ENCODE data around the gene ACSL6. TPM values are rescaled to one million over a fixed set of nuclear protein-coding genes. Genes with fewer than 3 reads are reported as not detected.

ACSL6 gene
- 3.1 TPM for total RNA-seq

DNA sequence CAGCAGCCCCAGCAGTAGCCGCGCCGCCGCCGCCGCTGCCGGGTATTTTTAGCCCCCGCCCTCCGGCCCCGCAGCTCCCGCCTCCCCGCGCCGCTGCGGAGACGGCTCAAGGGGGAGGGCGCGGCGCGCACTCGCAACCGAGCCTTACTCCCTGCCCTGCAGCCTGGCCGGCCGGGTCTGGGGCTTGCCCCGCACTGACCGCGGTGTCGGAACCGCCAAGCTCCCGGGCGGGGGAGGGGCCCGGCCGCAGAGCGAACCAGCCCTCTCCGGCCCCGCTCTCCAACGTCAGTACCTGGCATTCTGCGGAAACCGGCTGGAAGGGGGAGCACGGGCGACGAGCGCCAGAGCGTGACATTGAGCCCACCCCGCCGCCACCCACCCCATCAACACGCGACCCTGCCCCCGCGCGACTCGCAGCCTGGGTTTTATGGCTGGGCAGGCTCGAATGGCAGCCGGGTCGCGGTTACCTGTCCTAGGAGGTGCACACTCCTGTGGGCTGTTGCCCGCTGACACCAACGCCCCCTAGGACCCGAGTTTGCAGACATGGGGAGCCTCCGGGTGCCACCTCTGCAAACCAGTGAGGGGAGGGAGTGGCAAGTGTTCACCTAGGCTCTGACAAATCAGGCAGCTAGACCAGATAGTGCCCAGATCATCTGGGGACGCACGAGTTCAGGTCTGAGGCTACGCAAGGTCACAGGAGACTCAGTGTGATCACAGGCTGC, at the start of gene ACSL6:
Gene ACSL6, minus strand, starts transcription at position 37 of the 722 bp plus-strand sequence. CDS start 105 bp downstream, outside the sequence.
- H3K27me3 ChIP-seq (ENCODE audit: control insufficient read depth in 3 of 3, insufficient read depth in 3 of 3, low read length in 3 of 3): peaks cover 6 to 11% (median 7%) of the 10 kb centered on the region in 3 donors
- H3K27ac ChIP-seq (ENCODE audit: low read depth, low read length): no peak within 1 kb of the TSS
- peak within 1 kb of the TSS; percentile 67 to 76 (median 70) for H3K4me3 ChIP-seq (ENCODE audit: low read length in 3 of 3)
- H3K4me1 ChIP-seq (ENCODE audit: control insufficient read depth in 3 of 3, insufficient read depth in 3 of 3, low read length in 3 of 3): peaks cover 29 to 67% (median 60%) of the 10 kb centered on the region in 3 donors
- H3K36me3 ChIP-seq (ENCODE audit: control insufficient read depth in 3 of 3, insufficient read depth in 3 of 3, low read length in 3 of 3): no peaks in the 10 kb centered on the region
- no peaks in the 10 kb centered on the region for H3K9me3 ChIP-seq (ENCODE audit: control insufficient read depth in 3 of 3, low read length in 3 of 3)
- H3K9ac ChIP-seq (ENCODE audit: low read depth in 1 of 3, low read length in 3 of 3): peak within 1 kb of the TSS; percentile 51 to 79 (median 60)

GRCh38 chr5:132060501-132061161, 49.2 kb upstream of the ACSL6 start, which contains the start of gene IL3:
IL3 (plus strand) TSS chr5:132060655; CDS start chr5:132060707, 52 bp downstream.
- H3K9me3 ChIP-seq (ENCODE audit: control insufficient read depth in 3 of 3, low read length in 3 of 3): no peaks in the 10 kb centered on the region
- H3K27me3 ChIP-seq (ENCODE audit: control insufficient read depth in 3 of 3, insufficient read depth in 3 of 3, low read length in 3 of 3): no peaks in the 10 kb centered on the region

GRCh38 chr5:132059696-132060500, 48.4 kb upstream of the ACSL6 start:
- H3K27ac ChIP-seq (ENCODE audit: low read depth, low read length): no peak overlapping the region
- no peaks in the 10 kb centered on the region for H3K9me3 ChIP-seq (ENCODE audit: control insufficient read depth in 3 of 3, low read length in 3 of 3)
- H3K4me1 ChIP-seq (ENCODE audit: control insufficient read depth in 3 of 3, insufficient read depth in 3 of 3, low read length in 3 of 3): peaks cover 0 to 2% (median 0%) of the 10 kb centered on the region in 3 donors
- no peaks in the 10 kb centered on the region for H3K36me3 ChIP-seq (ENCODE audit: control insufficient read depth in 3 of 3, insufficient read depth in 3 of 3, low read length in 3 of 3)
- H3K27me3 ChIP-seq (ENCODE audit: control insufficient read depth in 3 of 3, insufficient read depth in 3 of 3, low read length in 3 of 3): no peaks in the 10 kb centered on the region
- no peak overlapping the region for H3K4me3 ChIP-seq (ENCODE audit: low read length in 3 of 3)
- no peak overlapping the region for H3K9ac ChIP-seq (ENCODE audit: low read depth in 1 of 3, low read length in 3 of 3)

More at GRCh38 chr5:132060501-132061161, 49.2 kb upstream of the ACSL6 start, which contains the start of gene IL3:
- Histone ChIP-seq H3K4me3 (ENCODE audit: low read length in 3 of 3) (no peak within 1 kb of the TSS), H3K9ac (ENCODE audit: low read depth in 1 of 3, low read length in 3 of 3) (no peak within 1 kb of the TSS), H3K4me1 (ENCODE audit: control insufficient read depth in 3 of 3, insufficient read depth in 3 of 3, low read length in 3 of 3) (peaks cover 0 to 2% (median 0%) of the 10 kb centered on the region in 3 donors), H3K27ac (ENCODE audit: low read depth, low read length) (no peak within 1 kb of the TSS), H3K36me3 (ENCODE audit: control insufficient read depth in 3 of 3, insufficient read depth in 3 of 3, low read length in 3 of 3) (no peaks in the 10 kb centered on the region)

GRCh38 chr5:132059043-132059695, 47.7 kb upstream of the ACSL6 start:
- no peaks in the 10 kb centered on the region for H3K4me1 ChIP-seq (ENCODE audit: control insufficient read depth in 3 of 3, insufficient read depth in 3 of 3, low read length in 3 of 3)
- H3K36me3 ChIP-seq (ENCODE audit: control insufficient read depth in 3 of 3, insufficient read depth in 3 of 3, low read length in 3 of 3): no peaks in the 10 kb centered on the region
- H3K9ac ChIP-seq (ENCODE audit: low read depth in 1 of 3, low read length in 3 of 3): no peak overlapping the region
- no peak overlapping the region for H3K27ac ChIP-seq (ENCODE audit: low read depth, low read length)
- no peaks in the 10 kb centered on the region for H3K9me3 ChIP-seq (ENCODE audit: control insufficient read depth in 3 of 3, low read length in 3 of 3)
- no peaks in the 10 kb centered on the region for H3K27me3 ChIP-seq (ENCODE audit: control insufficient read depth in 3 of 3, insufficient read depth in 3 of 3, low read length in 3 of 3)
- H3K4me3 ChIP-seq (ENCODE audit: low read length in 3 of 3): no peak overlapping the region

DNA sequence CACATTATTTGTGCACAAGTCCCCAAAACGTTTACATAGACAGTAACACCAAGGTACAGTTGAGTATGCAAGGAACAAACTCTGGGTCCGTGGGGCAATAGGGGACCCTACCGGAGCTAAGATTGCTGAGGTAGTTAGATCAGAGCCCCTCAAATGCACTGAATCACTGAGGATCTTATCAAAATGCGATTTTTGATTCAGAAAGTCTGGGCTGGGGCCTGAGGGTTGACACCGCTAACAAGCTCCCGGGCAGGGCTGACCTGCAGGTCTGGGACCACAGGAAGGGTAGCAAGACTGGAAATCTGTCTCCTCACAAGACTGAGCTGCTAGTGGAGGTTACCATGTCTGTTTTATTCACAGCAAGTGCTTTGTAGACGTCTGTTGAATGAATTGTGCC, 47.2 kb upstream of the ACSL6 start:
- no peak overlapping the region for H3K27ac ChIP-seq (ENCODE audit: low read depth, low read length)
- no peaks in the 10 kb centered on the region for H3K27me3 ChIP-seq (ENCODE audit: control insufficient read depth in 3 of 3, insufficient read depth in 3 of 3, low read length in 3 of 3)
- no peak overlapping the region for H3K9ac ChIP-seq (ENCODE audit: low read depth in 1 of 3, low read length in 3 of 3)
- no peaks in the 10 kb centered on the region for H3K36me3 ChIP-seq (ENCODE audit: control insufficient read depth in 3 of 3, insufficient read depth in 3 of 3, low read length in 3 of 3)
- no peaks in the 10 kb centered on the region for H3K9me3 ChIP-seq (ENCODE audit: control insufficient read depth in 3 of 3, low read length in 3 of 3)
- H3K4me1 ChIP-seq (ENCODE audit: control insufficient read depth in 3 of 3, insufficient read depth in 3 of 3, low read length in 3 of 3): no peaks in the 10 kb centered on the region
- H3K4me3 ChIP-seq (ENCODE audit: low read length in 3 of 3): no peak overlapping the region

- Histone ChIP-seq H3K9ac (ENCODE audit: low read depth in 1 of 3, low read length in 3 of 3) (no peak overlapping the region), H3K36me3 (ENCODE audit: control insufficient read depth in 3 of 3, insufficient read depth in 3 of 3, low read length in 3 of 3) (no peaks in the 10 kb centered on the region), H3K27ac (ENCODE audit: low read depth, low read length) (no peak overlapping the region), H3K4me3 (ENCODE audit: low read length in 3 of 3) (no peak overlapping the region), H3K27me3 (ENCODE audit: control insufficient read depth in 3 of 3, insufficient read depth in 3 of 3, low read length in 3 of 3) (no peaks in the 10 kb centered on the region), H3K9me3 (ENCODE audit: control insufficient read depth in 3 of 3, low read length in 3 of 3) (no peaks in the 10 kb centered on the region), H3K4me1 (ENCODE audit: control insufficient read depth in 3 of 3, insufficient read depth in 3 of 3, low read length in 3 of 3) (no peaks in the 10 kb centered on the region)
These were observed 46.2 kb upstream of the ACSL6 start for GRCh38 chr5:132057498-132058255.

GRCh38 chr5:132056610-132057497, 45.4 kb upstream of the ACSL6 start:
- Histone ChIP-seq H3K9me3 (ENCODE audit: control insufficient read depth in 3 of 3, low read length in 3 of 3) (no peaks in the 10 kb centered on the region), H3K27ac (ENCODE audit: low read depth, low read length) (no peak overlapping the region), H3K36me3 (ENCODE audit: control insufficient read depth in 3 of 3, insufficient read depth in 3 of 3, low read length in 3 of 3) (no peaks in the 10 kb centered on the region), H3K9ac (ENCODE audit: low read depth in 1 of 3, low read length in 3 of 3) (no peak overlapping the region), H3K4me1 (ENCODE audit: control insufficient read depth in 3 of 3, insufficient read depth in 3 of 3, low read length in 3 of 3) (no peaks in the 10 kb centered on the region), H3K27me3 (ENCODE audit: control insufficient read depth in 3 of 3, insufficient read depth in 3 of 3, low read length in 3 of 3) (no peaks in the 10 kb centered on the region), H3K4me3 (ENCODE audit: low read length in 3 of 3) (no peak overlapping the region)

DNA sequence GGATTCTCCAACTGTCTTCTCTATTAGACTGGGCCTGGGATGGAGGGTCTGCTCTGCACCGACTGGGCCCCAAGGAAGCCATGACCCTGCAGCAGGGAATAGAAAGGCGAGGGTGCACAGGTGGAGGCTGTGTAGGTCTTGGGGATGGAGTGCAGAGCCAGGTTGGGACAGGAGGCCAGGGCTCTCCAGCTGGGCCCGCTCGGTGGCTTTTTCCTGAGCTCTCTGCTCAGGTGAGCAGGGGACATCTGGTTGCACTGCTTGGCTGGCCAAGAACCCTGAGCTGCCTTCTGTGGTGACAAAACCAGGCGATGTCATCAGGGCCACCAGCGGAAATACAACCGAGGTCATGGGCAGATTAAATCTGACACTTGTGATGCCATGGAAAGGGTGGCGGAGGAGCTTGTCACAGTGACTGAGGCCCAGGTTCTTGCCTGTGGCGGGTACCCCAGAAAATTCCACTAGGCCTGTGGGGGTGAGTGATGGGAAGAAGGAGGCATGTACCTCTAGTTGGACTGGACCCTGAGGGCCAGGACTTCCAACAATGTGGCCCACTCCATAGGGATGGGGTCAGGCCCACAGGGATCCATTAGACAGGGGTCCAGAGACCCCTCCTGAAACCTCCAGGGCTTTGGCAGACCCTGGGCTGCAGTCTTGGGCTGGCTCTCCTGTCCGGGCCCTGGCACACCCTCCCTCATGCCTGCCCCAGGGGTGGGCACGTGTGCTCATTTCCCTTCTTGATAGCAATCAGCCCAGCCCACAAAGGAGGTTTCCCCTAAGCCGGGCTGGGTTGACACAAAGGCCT, 44.6 kb upstream of the ACSL6 start:
- Histone ChIP-seq H3K27me3 (ENCODE audit: control insufficient read depth in 3 of 3, insufficient read depth in 3 of 3, low read length in 3 of 3) (no peaks in the 10 kb centered on the region), H3K9me3 (ENCODE audit: control insufficient read depth in 3 of 3, low read length in 3 of 3) (no peaks in the 10 kb centered on the region), H3K9ac (ENCODE audit: low read depth in 1 of 3, low read length in 3 of 3) (no peak overlapping the region), H3K36me3 (ENCODE audit: control insufficient read depth in 3 of 3, insufficient read depth in 3 of 3, low read length in 3 of 3) (no peaks in the 10 kb centered on the region), H3K4me1 (ENCODE audit: control insufficient read depth in 3 of 3, insufficient read depth in 3 of 3, low read length in 3 of 3) (no peaks in the 10 kb centered on the region), H3K27ac (ENCODE audit: low read depth, low read length) (no peak overlapping the region), H3K4me3 (ENCODE audit: low read length in 3 of 3) (no peak overlapping the region)

Data from skeletal muscle tissue (tissue), 4 donors.